Endometrial microvascular endothelial cells (primary cell): Measurements from ENCODE around the gene ANKRD44. TPM values are rescaled to one million over a fixed set of nuclear protein-coding genes. Genes with fewer than 3 reads are reported as not detected.
"Not testable (repeated sequence)": the region's sequence is repeated elsewhere in the genome, so short reads cannot be mapped to it uniquely, and the experiment has no call there.

Experiments
- in situ Hi-C: cut with HindIII; loops from 2 replicates; pipeline ENCODE4 v1.10.0; 2017; ENCODE audit warnings: low sequenced_read_pairs, low pct_unique_long_range_greater_than_20kb; ENCODE audit errors: inconsistent ontology term
- total RNA-seq: library from RNA; depleted of rRNA; stranded (reverse); fragments of >200 nt; gene quantifications from one replicate; pipeline ENCODE4 v1.2.3, GENCODE V29; 2015; ENCODE audit errors: inconsistent ontology term

Gene ANKRD44
- total RNA-seq, 1 donor from 2014 or later: 1.8 TPM

GRCh38 chr2:197247083-197247482, 63.5 kb downstream of the ANKRD44 start:
- in situ Hi-C loops: no loop called here

DNA sequence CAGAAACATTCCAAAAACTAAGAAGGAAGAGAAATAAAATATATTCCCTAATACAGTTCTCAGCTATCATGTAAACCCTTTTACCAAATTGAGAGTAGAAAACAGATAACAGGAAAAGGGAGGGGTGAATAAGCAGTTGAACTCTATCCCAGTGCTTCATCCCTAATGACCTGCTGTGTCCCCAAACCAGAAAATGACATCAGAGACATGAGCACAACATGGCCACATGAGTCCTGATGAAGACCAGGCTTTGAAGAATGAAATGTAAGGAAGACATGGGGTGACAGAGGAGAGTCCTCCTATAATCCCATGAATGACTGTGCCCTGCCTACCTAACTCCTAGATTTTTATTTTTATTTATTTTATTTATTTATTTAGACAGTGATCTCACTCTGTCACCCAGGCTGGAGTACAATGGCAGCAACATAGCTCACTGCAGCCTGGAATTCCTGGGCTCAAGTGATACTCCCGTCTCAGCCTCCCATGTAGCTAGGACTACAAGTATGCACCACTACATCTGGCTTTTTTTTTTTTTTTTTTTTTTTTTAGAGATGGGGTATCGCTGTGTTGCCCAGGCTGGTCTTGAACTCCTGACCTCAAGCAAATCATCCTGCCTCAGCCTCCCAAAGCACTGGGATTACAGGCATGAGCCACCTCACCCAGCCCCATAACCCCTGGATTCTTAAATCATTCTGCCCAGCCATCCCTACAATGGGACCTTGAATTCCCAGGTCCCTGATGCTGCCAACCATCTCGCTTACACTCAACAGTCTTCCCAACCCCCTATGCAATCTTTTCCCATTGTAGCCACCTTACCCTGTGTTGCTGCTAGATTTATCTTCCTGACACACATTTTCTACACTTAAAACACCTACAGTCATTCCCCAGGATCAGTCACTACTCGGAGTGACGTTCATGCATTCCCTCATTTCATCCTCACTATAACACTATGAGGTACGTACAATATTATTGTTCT, 64.5 kb downstream of the ANKRD44 start:
- in situ Hi-C loops: no loop called here

GRCh38 chr2:197244349-197244748, 66.2 kb downstream of the ANKRD44 start:
- in situ Hi-C loops: no loop called here

- in situ Hi-C loops: no loop called here
These were observed 67.9 kb downstream of the ANKRD44 start for GRCh38 chr2:197242719-197243118.

GRCh38 chr2:197241596-197241995, 69.0 kb downstream of the ANKRD44 start:
- in situ Hi-C loops: no loop called here

DNA sequence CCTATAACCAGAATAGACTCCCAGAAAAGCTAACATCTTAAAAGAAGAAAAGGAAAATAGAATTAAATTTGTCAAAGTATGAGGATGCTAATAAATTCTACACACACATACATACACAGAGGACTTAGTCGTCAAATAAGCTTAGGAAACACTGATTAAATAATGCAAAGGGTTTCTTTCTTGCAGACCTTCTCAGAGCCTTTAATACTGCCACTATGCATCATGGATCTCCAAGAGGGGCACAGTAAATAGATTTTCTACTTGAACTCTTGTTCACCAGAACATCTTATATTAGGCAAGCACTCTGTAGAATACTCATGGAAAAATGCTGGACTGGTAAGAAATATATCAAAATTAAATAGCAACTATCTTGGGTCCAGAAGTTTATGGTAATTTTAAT, 69.4 kb downstream of the ANKRD44 start:
- in situ Hi-C loops: no loop called here

- in situ Hi-C loops: no loop called here
These were observed 70.0 kb downstream of the ANKRD44 start for GRCh38 chr2:197240421-197241041.

DNA sequence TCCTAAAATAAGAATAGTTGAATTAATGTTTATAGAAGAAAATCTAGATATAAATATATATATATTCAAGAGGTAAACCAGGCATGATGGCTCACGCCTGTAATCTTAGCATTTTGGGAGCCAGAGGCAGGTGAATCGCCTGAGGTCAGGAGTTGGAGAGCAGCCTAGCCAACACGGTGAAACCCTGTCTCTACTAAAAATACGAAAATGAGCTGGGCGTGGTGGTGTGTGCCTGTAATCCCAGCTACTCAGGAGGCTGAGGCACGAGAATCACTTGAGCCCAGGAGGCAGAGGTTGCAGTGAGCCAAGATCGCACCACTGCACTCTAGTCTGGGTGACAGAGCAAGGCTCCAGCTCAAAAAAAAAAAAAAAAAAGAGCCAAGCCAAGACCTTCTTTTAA, 70.6 kb downstream of the ANKRD44 start:
- in situ Hi-C loops: not testable (repeated sequence)

GRCh38 chr2:197239434-197239833, 71.1 kb downstream of the ANKRD44 start:
- in situ Hi-C loops: no loop called here

- in situ Hi-C loops: no loop called here
These were observed 72.6 kb downstream of the ANKRD44 start for GRCh38 chr2:197238043-197238365.

DNA sequence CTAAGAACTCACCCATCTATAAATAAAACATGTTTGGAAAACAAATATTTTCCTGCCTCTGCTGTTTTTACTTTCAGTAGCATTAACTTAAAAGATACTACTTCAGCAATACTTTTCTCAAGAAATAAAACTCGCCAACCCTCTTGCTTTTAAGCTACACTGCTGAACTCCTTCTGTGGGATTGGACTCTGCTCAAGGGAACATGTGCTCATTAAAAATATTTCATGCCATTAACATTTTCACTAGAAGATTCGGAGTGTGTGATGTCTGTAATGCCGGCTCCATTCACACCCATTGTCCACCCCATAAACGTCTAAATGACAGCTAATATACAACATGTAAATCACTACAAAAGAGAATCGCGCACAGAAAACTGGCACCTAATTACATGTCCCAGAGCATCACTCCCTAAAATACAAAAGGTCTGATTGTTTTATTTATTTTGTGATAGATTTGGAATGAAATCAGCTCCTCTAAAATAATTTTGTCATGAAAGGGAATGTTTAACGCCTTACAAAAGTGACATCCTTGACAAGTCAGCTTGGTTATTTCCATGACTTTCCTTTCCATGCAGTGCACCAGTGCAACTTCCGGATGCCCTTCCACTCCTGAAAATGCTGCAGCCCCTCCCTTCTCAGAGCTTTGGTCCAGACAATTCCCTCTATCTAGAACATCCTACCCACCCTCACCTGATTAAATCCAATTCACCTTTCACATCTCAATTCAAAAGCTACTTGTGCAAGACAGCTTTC, 73.1 kb downstream of the ANKRD44 start:
- in situ Hi-C loops: no loop called here

DNA sequence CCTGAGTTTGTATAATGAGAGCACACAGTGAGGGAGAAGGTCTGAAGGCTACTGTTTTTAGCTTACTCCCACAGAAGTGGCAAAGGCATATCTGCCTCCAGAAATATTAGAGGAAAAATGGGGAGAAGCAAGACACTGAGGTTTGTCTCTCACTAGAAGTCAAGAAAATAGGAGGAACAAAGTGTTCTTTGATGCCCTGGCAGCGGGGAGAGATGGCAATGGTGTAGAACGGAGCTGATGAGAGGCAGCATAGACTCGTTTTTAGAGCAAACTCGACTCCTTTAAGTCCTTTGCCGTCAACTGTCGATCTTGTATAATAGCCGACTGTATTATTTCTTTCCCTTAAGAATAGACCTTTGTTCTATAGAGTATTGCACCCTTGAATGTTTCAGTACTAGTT, 73.8 kb downstream of the ANKRD44 start:
- in situ Hi-C loops: no loop called here

DNA sequence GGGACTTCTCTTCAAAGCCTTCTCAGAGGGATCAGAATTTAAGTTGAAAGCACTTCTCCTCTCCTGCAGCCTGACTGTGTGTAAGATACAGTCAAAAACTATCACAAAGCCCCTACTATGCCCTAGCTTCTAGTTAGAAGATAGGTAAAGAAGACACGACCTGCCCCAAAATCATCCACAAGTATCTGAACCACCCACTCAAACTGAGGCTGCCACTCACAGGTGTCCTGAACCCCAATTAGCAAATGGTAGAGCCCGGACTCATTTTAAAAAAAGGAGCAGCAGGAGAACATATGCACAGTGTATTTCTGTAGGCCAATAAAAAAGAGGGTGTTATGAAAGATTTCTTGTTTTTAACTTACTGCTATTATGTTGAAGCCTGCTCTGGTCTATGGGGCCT, 74.4 kb downstream of the ANKRD44 start:
- in situ Hi-C loops: no loop called here

DNA sequence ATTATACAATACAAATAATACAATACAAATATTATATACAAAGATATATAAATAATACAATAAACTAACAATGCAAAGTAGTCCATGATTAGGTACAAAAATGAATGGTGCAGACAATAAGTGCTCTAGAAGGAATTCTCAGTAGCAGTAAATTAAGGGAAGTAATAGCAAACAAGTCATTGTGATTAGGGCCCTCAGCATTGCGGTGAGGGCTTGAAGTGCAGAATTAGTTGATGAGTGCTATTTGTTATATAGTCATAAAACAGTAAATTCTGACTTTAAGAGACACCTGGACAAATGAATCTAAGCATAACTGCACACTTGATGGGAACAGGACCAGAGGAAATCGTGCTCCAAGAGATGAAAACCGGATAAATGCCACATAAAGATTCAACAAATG, 74.9 kb downstream of the ANKRD44 start:
- in situ Hi-C loops: no loop called here

GRCh38 chr2:197234671-197235191, 75.8 kb downstream of the ANKRD44 start:
- in situ Hi-C loops: no loop called here

- in situ Hi-C loops: no loop called here
These were observed 77.1 kb downstream of the ANKRD44 start for GRCh38 chr2:197233473-197233872.

- in situ Hi-C loops: no loop called here
These were observed 78.6 kb downstream of the ANKRD44 start for GRCh38 chr2:197232010-197232409.

DNA sequence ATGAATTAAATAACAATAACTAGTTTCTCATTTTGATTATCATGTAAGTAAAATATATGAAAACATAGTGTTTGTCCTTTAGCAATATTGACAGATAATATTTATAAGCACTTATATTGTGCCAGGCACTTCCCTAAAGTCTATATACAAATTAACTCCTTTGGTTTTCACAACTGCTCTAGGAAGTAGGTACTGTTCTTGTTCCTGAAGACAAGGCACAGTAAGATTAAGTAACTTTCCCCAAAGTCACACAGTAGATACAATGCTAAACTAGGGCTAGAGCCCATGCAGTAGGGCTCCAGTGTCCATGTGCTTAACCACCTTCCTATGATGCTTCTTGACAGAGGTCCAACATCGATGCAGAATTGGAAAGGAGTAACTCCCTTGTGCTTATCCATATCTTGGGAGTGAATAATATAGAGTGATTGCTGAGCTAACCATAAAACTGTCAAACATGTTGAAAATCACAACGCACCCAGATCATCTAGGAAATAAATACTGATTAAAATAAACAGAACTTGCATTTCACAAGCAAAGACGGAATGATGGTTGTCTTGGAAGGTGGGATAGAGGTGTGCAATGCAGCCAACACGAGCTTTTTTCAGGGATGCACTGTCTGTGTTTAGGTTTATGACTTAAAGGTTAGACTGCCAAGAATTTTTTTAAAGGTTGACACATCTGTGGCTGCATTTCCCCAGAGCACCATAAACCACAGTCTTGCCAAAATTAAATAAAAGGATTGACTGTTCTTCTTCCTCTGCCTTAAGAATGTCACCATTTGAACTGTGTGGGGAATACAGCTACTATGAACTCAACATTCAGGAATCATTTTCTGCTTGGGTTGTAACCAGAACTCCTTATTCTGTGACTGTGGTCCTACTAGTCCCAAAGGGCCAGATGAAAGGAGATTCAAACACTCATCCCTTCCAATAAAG, 80.8 kb downstream of the ANKRD44 start:
- in situ Hi-C loops: no loop called here
